Activated T-cell treated with anti-CD3 and anti-CD28 coated beads for 24 hours (primary cell): ENCODE results near the gene ZNF248.
"Not testable (repeated sequence)": the region's sequence is repeated elsewhere in the genome, so short reads cannot be mapped to it uniquely, and the experiment has no call there.

Experiments used
- DNase-seq: peaks from one replicate; pipeline ENCODE4 v3.0.0-alpha.2; 2020; ENCODE audit warnings: low read depth

The ZNF248 gene

DNA sequence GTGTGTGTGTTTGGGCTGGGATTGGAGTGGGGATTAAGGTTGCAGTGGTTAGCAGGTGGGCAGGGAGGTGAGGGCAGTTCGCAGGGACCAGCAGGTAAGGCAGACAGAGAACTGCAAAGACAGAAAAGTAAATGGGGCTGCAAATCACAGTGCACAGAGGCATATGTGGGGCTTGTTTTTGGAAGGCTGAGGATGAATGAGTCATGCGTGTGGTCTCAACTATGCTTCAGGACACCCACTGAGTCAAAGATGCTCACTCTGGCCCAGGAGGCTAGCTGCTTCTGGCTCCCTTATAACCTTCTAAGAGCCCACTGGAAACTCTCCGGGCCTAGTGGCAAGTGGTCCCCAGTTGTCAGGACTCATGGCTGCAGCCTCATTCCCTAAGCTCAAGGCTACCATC is 118.2 kb downstream of the ZNF248 start:
- DNase-seq: no peak

DNA sequence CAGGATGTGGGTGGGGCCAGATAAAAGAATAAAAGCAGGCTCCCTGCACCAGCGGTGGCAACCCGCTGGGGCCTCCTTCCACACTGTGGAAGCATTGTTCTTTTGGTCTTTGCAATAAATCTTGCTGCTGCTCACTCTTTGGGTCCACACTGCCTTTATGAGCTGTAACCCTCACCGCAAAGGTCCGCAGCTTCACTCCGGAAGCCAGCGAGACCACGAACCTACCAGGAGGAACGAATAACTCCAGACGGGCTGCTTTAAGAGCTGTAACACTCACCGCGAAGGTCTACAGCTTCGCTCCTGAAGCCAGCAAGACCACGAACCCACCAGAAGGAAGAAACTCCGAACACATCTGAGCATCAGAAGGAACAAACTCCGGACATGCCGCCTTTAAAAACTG is 119.2 kb downstream of the ZNF248 start:
- not testable (repeated sequence) for DNase-seq

DNA sequence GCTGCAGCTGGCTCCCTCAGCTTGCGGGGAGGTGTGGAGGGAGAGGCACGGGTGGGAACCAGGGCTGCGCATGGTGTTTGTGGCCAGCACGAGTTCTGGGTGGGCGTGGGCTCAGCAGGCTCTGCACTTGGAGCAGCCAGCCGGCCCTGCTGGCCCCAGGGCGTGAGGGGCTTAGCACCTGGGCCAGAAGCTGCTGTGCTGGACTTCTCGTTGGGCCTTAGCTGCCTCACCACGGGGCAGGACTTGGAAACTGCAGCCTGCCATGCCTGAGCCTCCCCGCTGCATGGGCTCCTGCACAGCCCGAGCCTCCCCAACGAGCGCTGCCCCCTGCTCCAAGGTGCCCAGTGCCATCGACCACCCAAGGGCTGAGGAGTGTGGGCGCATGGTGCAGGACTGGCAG is 120.1 kb downstream of the ZNF248 start:
- DNase-seq: no peak

DNA sequence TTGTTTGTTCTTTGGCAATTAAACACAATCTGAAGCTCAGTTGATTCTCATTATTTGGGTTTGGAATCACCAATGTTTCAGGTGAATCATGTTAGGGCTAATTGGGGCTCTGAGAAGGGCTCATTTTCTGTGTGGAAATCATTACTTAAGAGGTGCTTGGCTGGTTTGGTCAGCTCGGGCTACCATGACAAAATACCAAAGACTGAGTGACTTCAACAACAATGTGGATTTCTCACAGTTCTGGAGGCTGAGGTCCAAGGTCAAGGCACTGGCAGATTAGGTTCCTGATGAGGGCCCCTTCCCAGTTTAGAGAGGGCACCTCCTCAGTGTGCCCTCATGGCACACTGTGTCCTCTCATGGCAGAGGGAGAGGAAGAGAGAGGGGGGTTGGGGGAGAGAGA is 121.3 kb downstream of the ZNF248 start:
- no peak for DNase-seq

DNA sequence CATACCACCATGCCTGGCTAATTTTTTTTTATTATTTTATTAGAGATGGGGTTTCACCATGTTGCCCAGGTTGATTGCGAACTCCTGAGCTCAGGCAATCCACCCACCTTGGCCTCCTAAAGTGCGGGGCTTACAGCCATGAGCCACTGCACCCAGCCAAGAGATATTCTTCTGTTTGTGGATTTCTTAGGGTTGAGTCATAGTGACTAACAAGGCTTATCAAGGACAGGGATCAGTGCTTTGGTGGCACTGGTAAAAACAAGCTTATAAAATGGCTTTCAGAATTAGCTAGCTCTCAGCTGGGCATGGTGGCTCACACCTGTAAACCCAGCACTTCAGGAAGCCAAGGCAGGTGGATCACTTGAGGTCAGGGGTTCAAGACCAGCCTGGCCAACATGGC is 122.4 kb downstream of the ZNF248 start:
- no peak for DNase-seq
